GM18499 (cell line): ENCODE results near the gene SLC2A5.
"Not testable (repeated sequence)": the region's sequence is repeated elsewhere in the genome, so short reads cannot be mapped to it uniquely, and the experiment has no call there.

Experiments
- ATAC-seq: cut with Tn5 transposase; IDR thresholded peaks from one replicate; pipeline ENCODE4 v1.9.1; 2021; ENCODE audit warnings: moderate number of reproducible peaks; ENCODE audit not compliant: insufficient read depth, unreplicated experiment

SLC2A5 gene

DNA sequence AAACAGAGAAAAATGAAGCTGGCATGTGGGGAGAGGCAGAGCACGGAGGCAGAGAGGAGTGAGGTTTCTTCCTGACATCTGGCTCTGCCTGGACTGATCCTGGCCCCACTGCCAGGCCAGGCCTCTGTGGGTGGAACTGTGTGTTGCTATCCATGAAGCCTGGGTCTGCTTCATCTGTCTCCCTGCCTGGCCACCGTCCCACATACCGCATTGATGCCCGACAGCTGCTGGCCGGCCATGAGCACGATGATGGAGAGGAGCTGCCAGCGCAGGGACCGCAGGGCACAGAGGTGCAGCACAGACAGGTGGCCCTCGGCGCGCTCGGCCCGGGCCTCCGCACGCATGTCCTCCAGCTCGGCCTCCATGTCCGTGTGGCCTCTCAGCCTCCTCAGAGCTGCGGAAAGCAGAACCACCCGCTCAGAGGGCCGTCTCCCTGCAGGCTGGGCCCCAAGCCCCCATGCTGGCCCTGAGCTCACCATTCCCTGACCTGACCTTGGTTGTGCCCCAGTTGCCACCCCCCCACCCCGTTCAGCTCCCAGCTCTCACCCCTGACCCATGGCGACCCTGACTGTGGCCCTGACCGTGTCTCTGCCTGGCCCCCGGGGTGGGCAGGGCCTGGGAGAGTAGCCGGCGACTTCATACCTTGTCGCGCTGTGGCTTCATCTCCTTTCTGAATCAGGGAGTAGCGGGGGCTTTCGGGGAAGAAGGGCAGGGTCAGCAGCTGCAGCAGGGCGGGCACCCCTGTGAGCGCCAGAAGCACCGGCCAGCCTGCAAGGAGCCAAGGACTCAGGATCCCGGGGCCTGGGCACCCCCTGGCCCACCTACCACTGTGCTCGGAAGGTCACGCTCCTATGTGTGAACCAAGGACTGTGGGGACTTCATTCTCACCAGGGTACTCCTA lies 54.7 kb downstream of the SLC2A5 start:
- ATAC-seq = no peak

DNA sequence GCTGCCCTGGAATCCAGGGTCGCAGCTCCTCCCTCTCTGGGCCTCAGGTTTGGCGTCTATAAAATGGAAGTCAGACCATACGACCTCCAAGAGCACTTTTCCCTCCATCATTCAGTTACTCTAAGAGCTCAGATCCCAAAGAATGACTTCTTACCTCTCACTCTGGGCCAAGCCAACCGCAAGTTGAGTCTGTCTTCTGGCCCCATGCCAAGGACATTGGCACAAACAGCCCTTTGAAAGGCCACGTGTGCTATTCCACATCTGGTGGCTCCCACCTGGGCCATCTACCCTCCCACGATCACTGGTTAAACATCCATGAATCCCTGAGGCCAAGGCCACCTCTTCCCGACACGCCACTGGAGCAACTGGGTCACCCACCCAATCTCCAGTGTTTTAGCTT lies 55.6 kb downstream of the SLC2A5 start:
- no peak for ATAC-seq

- no peak for ATAC-seq
Observed at GRCh38 chr1:9010781-9011323, 58.6 kb downstream of the SLC2A5 start.

- no peak for ATAC-seq
Observed at GRCh38 chr1:9009438-9010370, 59.7 kb downstream of the SLC2A5 start.

DNA sequence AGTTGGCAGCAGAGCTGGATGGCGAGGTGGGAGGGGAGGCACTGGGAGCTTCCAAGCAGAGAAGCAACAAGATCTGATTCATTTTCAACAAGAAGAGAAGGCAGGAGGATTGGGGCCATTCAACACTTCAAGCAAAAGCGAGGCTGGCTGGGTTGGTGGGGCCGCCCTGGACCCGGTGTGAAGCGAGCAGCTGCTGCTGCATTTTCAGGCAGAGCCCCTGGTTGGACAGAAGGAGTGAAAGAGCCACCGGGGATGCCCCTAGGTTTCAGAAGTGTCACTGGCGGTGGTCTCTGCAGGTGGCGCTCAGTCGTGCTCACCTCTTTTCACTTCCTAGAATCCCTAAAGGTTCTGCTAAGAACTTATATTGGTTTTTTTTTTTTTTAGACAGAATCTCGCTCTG lies 61.2 kb downstream of the SLC2A5 start:
- no peak for ATAC-seq

DNA sequence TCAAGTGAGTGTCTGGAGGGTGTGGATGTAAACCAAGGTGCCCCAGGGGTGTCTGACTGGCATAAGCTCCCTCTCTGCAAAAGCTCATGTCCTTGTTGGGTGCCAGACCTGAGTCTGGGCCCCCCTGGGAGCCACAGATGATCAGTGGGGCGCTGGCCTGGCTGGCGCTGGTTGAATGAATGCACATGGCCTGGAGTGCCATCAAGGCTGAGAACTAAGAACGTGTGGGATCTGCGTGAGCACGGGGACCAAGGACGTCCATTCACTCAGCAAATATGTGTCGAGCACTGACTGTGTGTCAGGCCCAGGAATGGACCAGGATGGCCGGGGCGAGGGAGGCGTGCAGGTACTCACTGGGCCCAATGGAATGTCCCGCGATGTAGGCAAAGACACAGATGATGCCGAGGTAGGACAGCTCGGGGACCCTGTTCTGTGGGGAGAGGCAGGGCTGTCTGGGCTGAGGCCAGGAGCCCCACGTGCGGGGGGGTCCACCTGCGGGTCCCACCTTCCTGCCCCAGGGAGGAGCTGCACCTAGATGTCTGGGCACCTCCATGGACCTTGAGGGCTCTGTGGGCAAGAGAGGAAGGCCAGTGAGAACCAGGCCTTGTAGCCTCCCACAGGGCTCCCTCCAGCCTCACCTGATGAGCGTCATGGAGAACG lies 62.3 kb downstream of the SLC2A5 start:
- ATAC-seq = no peak

DNA sequence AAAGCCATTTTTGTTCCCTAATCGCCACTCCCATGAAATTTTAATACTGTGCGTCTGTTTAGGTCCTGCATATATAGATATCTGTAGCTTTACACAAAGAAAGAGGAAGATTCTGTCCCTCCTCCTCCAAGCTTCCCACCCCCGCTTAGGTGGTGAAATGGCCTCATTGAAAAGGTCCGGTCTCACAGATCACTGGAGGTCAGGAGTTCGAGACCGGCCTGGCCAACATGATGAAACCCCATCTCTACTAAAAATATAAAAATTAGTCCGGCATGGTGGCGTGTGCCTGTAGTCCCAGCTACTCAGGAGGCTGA lies 64.1 kb downstream of the SLC2A5 start:
- ATAC-seq = no peak

DNA sequence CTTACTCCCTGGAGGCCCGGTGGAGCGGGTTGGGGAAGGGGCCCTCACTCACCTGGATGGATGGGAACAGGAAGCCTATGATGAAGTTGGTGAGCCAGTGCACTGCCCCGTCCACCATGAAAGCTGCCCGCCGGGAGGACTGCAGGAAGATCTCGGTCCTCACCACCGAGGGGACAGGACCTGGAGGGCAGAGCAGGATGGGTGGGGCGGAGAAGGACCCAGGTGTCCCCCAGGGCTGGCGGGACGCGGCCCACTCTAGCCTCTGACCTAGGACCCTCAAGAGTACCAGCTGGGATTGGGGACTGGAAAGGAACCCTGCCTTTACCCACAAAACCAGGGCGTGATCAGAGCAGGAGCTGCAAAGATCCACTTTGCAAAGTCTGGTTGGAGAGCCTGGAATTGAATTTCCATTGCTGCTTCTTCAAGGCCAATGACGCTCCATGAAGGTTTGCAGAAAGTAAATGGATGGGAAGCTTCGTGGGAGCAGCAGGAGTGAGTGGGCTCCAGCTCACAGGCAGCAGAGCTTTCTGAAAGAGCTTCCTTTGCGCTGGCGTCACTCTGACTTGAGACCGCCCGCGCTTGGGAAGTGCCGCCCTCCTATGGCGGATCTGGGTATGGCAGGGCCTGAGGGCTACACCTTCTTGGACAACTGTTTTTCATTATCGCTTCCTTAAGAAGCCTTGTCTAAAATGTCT lies 64.6 kb downstream of the SLC2A5 start:
- ATAC-seq = no peak

DNA sequence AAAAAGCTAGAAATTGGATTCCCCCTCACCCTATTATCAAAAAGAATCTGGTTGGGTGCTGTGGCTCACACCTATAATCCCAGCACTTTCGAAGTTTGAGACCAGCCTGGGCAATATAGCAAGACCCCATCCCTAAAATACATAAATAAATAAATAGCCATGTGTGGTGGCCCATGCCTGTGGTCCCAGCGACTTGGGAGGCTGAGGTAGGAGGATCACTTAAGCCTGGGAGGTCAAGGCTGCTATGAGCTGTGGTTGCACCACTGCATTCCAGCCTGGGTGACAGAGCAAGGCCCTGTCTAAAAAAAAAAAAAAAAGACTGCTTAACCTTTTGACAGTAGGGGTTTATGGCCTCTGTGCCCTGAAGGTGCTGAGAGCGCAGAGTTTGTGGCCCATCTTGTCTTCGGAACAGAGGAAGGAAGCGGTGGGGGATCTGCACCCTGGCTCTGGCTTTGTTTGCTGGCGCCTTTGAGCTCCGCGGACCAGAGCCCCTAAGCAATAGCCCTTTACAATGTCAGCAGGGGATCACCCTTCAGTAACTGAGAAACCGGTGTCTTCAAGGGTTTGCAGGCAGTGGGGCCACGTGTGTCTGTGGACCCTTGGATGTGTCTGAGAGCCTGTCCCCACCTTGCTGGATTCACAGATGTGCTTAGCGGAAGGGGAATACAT lies 65.3 kb downstream of the SLC2A5 start:
- ATAC-seq = no peak

GRCh38 chr1:9002215-9002560 lies 67.2 kb downstream of the SLC2A5 start:
- ATAC-seq = not testable (repeated sequence)

DNA sequence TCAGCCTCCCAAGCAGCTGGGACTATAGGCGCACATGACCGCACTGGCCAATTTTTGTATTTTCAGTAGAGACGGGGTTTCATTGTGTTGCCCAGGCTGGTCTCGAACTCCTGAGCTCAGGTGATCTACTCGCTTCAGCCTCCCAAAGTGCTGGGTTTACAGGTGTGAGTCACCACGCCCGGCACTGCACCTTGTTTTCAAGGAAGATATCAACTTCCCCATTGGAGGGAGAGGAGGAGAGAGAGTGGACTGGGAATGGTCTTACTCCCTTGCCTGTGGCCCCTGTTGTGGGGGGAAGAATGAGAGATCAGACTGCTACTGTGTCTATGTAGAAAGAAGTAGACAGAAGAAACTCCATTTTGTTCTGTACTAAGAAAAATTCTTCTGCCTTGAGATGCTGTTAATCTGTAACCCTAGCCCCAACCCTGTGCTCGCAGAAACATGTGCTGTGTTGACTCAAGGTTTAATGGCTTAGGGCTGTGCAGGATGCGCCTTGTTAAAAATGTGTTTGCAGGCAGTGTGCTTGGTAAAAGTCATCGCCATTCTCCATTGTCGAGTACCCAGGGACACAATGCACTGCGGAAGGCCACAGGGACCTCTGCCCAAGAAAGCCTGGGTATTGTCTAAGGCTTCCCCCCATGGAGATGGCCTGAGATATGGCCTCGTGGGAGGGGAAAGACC lies 67.8 kb downstream of the SLC2A5 start:
- not testable (repeated sequence) for ATAC-seq

DNA sequence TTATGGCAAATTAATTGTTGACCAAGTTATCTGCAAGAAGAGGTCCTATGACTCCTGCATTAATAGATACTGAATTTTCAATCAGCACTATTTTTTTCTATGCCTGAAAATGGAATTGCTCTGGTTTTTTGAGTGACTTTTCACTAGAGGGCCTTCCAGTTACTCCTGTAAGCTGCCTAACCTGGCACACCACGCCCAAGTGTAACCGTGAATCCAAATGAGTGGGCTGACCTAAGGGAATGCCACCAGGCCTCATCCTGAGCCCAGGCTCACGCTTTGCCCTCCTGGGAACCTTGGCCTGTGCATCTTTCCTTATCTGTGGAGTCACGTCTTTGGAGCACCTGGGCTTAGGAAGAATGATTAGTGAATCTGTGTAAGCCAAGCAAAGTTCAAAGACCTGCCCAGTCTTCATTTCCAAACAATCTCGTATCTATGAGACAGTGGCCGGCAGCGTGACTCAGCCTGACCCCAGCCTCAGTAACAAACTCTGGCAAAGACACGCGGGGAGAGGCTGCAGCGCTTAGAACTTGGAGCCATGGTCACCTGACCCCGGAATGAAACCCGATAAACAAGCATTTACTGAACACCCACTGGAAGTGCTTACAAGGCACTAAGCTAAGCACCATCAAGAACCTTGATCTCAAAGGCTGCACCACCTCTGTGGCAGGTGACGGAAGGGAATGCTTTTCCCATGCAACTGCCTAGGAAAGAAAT lies 75.3 kb downstream of the SLC2A5 start:
- ATAC-seq = not testable (repeated sequence)

- no peak for ATAC-seq
Observed at GRCh38 chr1:8992936-8993687, 76.3 kb downstream of the SLC2A5 start.

DNA sequence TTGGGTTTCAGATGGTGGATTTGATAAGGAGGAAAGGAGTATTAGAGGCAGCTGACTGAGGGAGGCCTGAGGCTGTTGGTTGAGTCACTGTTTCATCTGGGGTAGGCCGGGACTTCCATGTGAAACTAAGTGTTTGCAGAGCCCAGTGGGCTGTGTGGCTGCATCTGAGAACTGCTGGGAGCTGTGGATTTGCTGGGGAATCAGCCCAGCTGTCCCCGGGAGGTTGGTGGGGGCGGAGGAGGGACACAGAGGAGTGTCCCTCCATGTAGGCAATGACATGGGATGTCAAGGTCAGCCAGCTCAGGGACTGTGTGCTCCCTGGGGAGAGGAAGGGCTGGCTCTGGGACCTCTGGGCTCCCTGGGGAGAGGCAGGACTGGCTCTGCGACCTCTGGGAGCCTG lies 79.6 kb downstream of the SLC2A5 start:
- no peak for ATAC-seq

- ATAC-seq = no peak
Observed at GRCh38 chr1:8989061-8989460, 80.4 kb downstream of the SLC2A5 start.

- no peak for ATAC-seq
Observed at GRCh38 chr1:8988618-8988967, 80.8 kb downstream of the SLC2A5 start.

DNA sequence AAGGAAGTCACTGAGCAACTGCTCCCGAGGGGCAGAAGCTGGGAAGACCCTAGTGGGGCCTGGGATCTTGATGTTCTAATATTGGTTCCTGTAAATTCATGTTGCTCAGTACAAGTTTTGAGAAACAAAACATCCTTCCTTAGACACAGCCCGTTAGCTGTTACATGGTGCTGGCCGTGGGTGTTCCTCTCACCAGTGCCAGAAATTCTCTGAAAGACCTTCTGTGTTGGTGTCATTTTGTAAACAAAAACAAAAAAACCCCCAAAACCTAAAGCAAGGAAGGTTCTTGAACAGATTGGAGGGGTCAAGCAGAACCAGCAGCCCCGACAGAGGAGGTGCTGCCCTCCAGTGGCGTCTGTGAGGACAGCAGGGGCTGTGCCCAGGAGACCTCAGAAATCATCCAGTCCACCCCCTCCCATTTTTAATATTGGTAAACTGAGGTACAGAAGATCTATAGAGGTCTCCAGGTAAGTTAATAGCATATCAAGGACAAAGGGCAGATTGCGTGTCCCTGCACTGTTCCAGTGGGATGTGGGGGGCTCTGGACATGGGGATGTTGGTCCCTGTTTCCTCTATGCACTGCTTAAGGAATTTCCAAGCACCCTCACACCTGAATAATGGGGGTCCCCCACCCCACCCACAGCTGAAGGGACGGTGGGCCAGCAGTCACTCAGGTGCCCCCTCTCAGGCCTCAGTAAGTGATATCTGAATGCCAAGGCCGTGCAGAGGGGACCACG lies 81.4 kb downstream of the SLC2A5 start:
- no peak for ATAC-seq
